NCI-H524 (cell line): ENCODE data around the gene EXOC3.

Experiments used
- DNase-seq, 2 experiments: peaks; one replicate each; lab custom pipeline; 2025; lab: John Stamatoyannopoulos, UW

The EXOC3 gene

GRCh38 chr5:457195-457961, 14.4 kb downstream of the EXOC3 start:
- no peak for DNase-seq

DNA sequence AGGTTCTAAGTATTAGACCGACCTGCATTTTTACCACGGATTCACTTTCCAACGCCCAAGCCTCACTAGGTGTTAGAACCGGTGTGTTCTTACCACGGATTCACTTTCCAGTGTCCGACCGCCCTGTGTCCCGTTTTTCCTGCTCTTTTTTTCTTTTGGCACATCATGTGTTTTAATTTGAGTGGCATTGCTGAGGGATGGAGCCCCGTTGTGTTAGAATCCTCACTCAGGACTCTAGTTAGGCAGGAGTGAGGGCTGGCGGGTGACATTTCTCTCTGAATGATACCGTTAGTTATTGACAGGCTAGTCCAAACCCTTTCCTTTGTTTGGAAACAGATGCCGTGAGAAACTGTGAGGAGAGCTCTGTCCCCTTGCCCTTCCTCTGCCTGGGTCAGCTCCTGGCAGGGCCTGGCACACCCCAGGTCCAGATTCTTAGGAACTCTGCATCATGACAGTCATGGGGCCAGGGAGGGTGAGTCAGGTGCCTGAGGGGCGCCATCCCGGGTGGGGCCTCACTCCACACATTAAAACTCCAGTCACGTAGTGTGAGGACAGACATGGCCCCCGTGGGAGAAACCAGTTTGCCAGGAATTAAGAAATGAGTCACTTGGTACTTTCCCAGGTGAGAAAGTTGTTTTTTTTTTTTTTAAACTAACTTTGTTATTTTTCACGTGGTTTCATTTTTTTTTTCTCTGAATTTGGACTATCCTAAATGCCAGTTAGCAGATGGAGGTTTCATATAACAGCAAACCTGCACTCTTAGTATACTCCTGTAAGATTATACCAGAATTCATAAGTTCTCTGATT, 15.8 kb downstream of the EXOC3 start:
- DNase-seq: no peak

DNA sequence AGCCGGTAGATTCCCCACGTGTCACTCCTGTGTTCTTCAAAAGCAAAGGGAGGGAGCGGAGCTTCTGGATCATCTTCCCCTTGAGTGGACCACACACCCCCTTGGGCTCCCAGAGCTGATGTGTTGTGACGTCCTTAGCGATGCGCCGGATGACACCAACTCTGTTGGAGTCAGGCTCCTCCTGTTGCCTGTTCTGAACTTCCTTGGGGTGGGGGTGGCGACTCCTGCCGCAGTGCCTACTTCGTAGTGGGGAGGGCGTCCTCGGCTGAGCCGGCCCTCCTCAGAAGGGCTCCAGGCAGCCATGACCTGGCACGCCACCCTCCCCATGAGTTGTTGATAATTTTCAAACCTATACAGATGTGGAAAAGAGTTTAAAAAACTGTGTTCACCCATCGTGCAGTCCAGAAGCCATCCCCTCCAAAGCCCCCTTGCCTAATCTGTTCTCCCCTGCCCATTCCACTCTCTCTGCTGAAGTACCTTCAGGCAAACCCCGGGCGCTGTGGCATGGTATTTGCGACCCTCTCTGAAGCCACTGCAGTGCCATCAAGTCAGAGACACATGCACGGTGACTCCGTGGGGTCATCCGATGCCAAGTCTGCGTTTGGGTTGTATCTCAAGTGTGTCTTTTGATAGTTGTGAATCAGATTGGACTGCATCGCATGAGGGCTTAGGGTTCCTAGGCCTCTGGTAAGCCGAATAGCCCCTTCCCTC, 16.7 kb downstream of the EXOC3 start:
- no peak for DNase-seq

DNA sequence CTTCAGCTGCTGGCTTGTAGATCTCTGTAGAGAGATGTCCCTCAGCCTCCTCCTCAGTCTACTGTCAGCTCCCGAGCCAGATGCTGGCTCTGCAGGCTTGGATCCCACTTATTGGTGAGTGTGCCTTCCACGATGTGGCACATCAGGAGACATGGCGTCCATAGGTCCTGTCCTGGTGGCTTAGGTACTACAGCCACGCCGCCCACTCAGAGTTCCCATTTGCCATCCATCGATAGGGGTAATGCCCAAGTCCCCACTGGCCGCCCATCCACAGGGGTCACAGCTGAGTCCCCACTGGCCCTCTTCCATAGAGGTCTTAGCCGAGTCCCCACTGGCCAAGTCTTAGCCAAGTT, 17.3 kb downstream of the EXOC3 start:
- DNase-seq: no peak

GRCh38 chr5:462051-462481, 19.1 kb downstream of the EXOC3 start:
- DNase-seq: no peak

DNA sequence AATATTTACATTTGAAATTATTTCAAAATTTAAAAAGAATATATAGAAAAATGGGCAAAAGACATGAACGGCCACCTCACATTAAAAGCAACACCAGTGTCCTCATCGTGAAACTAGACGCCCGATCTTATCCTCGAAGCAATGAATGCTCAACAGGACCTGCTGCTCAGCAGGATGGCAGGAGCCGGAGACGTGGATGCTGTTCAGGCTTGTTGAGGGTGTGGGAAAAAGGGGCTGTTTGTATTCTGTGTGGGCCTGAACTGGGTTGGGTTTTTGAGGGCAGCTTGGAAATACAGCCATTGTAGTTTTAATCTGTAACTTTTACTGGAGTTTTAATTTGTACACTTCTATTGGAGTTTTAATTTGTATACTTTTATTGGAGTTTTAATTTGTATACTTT, 20.3 kb downstream of the EXOC3 start:
- DNase-seq: no peak

- DNase-seq: no peak
Observed at GRCh38 chr5:463952-464351, 21.0 kb downstream of the EXOC3 start.

DNA sequence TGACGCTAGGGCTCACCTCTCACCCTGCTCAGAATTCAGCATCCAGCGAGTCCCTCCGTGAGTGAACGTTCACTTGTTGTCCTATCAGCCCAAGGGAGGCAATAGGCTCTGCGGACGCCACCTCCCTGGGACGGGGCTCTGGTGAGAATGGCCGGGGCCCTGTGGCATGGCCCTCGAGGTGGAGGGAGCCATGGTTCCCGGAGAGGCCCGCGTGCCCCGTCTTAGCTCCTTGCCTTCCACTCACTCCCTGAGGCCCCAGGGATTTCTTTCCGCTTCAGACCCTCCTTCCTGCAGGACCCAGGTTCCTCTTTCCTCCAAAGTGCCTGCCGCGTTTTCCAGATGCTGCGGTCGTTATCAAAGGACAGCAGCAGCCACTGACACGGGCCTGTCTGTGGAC, 21.5 kb downstream of the EXOC3 start:
- DNase-seq: no peak

- DNase-seq: no peak
Observed at GRCh38 chr5:464843-465590, 22.0 kb downstream of the EXOC3 start.

GRCh38 chr5:465591-466403, 22.8 kb downstream of the EXOC3 start:
- DNase-seq: no peak

- DNase-seq: no peak
Observed at GRCh38 chr5:466661-467310, 23.8 kb downstream of the EXOC3 start.

GRCh38 chr5:468401-468800, 25.4 kb downstream of the EXOC3 start:
- no peak for DNase-seq

DNA sequence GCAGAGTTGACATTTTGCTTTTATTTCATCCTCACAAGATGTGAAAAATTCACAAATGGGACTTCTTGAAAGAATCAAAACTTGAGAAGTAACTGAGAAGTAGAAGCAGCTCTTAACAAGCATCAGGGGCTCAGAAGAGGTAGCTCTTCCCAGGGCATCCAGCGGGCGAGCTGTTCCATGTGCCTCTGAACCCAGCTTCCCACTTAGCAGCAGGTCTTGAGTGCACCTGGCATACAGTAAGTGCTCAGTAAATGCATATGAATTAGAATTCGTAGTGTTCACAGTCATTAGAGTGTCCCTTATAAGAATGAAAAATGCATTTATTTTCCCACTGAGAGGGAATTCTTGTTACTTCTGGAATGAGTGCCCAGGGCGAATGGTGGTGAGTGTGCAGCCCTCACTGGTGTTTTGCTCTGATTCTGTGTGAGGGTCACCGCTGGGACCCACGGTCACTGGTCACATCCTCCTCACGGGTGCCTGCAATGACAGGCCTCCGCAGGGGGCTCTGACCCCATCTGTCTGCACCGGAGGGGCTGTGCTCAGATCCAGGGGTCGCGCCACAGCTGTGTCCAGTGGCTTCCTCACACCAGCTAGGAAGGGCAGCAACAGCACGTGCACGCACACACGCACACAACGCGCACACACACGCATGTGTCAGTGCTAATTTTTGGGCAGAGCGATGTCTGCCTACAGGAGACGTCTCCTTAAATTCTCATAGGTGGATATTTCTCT, 26.9 kb downstream of the EXOC3 start:
- peak in 1 of 2 experiments; percentile 65 for DNase-seq

DNA sequence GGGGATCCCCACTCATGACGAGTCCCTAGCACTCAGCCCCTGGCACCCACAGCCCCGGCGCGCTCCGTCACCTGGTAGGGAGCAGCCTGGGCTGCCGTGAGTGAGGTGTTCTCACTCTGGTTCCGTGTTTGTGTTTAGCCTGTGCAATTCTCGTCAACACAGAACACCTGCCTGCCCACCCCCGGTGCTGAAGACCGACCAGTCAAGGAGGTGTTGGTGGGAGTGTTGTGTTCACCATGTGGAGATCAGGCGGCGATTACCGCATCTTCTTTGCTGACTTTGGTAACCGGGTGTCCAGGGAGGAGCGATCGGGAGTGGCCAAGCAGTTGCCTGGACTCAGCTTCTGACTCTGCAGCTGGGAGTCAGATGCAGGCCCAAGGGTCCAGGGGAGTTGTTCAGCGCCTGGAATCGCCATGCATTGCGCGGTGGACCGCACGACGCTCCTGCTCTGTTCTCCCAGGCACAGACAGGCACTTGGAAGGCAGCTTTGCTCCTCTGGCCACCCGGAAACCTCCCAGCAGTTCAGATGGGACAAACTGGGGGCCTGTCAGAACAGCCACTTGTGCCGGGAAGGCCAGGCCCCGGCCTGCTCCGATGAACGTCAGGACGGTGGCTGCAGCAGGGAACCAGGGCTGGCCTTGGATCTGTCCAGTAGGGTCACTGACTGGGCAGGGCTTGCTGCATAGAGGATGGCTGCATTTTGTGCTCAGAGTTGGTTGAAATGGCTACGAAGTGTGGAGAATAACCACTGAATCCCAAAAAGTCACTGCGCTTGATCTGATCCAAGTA, 28.2 kb downstream of the EXOC3 start:
- no peak for DNase-seq

GRCh38 chr5:471750-472058, 28.7 kb downstream of the EXOC3 start:
- DNase-seq: no peak

GRCh38 chr5:472076-472655, 29.2 kb downstream of the EXOC3 start:
- peak in 1 of 2 experiments; percentile 58 for DNase-seq

- DNase-seq: peak; percentile 60 to 89
Observed at GRCh38 chr5:472656-473550, 29.9 kb downstream of the EXOC3 start.
